ENCODE results near the gene TBC1D17.

TBC1D17 gene

GRCh38 chr19:49849433-49850220 is 27.9 kb upstream of the TBC1D17 start:
- peak; percentile 22 for DNase-seq

GRCh38 chr19:49850221-49850486 is 27.3 kb upstream of the TBC1D17 start:
- DNase-seq: no peak

- peak; percentile 95 for DNase-seq
Observed at GRCh38 chr19:49850487-49851342, 26.8 kb upstream of the TBC1D17 start, which contains the start of gene PTOV1. Gene PTOV1, plus strand, starts transcription at chr19:49851159.

- DNase-seq: peak; percentile 73
Observed at GRCh38 chr19:49851456-49852259, 25.8 kb upstream of the TBC1D17 start.

GRCh38 chr19:49852631-49853126 is 24.8 kb upstream of the TBC1D17 start:
- no peak for DNase-seq

- no peak for DNase-seq
Observed at GRCh38 chr19:49853852-49854377, 23.6 kb upstream of the TBC1D17 start.

- no peak for DNase-seq
Observed at GRCh38 chr19:49854378-49855263, 22.9 kb upstream of the TBC1D17 start.

- DNase-seq: no peak
Observed at GRCh38 chr19:49855277-49855675, 22.2 kb upstream of the TBC1D17 start.

GRCh38 chr19:49855676-49856573 is 21.6 kb upstream of the TBC1D17 start:
- DNase-seq: no peak

GRCh38 chr19:49856574-49857021 is 20.9 kb upstream of the TBC1D17 start:
- DNase-seq: no peak

- DNase-seq: no peak
Observed at GRCh38 chr19:49857061-49857837, 20.3 kb upstream of the TBC1D17 start.

- no peak for DNase-seq
Observed at GRCh38 chr19:49857838-49858087, 19.7 kb upstream of the TBC1D17 start.

- DNase-seq: no peak
Observed at GRCh38 chr19:49858088-49858985, 19.2 kb upstream of the TBC1D17 start.

GRCh38 chr19:49859682-49860335 is 17.7 kb upstream of the TBC1D17 start:
- DNase-seq: no peak

GRCh38 chr19:49860336-49861102 is 17.0 kb upstream of the TBC1D17 start:
- DNase-seq: no peak

- no peak for DNase-seq
Observed at GRCh38 chr19:49861107-49861506, 16.4 kb upstream of the TBC1D17 start.

- no peak for DNase-seq
Observed at GRCh38 chr19:49861541-49862378, 15.7 kb upstream of the TBC1D17 start.
